Body of pancreas (tissue), 4 donors: ENCODE data around the gene SNRPN.

Source experiments
- POLR2A ChIP-seq, 3 donors: fragments of 450-650 bp; IDR thresholded peaks; one replicate each; pipeline ENCODE4 v1.6.1; 2016; ENCODE audit warnings: antibody characterized with exemption in 3 of 3, mild to moderate bottlenecking in 2 of 3
- TF ChIP-seq, protein P1 (sequence below), 7 experiments: fragments of 450-650 bp in 4 of 7; fragments of 200-600 bp in 3 of 7; sonication (generic) in 3 of 7; IDR thresholded peaks; one replicate each; pipeline ENCODE4 v1.5.1; 2016 to 2019; ENCODE audit warnings: antibody characterized with exemption in 7 of 7

DNA sequence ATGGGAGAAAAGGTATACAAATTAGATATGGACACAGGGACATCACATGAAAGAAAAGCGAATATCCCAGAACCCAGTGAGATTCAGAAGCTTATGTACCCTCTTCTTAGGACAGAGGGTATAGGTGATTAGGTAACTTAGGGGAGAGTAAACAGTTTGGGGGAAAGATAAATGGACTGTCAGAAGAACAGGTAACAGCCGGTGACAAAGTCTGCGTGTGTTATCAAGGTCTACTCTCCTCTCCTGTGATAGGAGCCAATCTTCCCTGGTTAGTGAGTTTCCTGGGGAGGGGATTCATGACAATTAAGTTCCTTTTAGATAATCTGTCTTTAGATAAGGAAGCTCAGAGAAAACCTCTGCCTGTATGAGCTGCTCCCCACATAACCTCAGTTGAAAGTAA, 30.6 kb upstream of the SNRPN start:
- TF ChIP-seq, protein P1, sequence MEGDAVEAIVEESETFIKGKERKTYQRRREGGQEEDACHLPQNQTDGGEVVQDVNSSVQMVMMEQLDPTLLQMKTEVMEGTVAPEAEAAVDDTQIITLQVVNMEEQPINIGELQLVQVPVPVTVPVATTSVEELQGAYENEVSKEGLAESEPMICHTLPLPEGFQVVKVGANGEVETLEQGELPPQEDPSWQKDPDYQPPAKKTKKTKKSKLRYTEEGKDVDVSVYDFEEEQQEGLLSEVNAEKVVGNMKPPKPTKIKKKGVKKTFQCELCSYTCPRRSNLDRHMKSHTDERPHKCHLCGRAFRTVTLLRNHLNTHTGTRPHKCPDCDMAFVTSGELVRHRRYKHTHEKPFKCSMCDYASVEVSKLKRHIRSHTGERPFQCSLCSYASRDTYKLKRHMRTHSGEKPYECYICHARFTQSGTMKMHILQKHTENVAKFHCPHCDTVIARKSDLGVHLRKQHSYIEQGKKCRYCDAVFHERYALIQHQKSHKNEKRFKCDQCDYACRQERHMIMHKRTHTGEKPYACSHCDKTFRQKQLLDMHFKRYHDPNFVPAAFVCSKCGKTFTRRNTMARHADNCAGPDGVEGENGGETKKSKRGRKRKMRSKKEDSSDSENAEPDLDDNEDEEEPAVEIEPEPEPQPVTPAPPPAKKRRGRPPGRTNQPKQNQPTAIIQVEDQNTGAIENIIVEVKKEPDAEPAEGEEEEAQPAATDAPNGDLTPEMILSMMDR (IDR thresholded peaks at IDR 0.05), result no peak
- TF ChIP-seq POLR2A (IDR thresholded peaks at IDR 0.05), result no peak
